Right lobe of liver (tissue), 6 donors: ENCODE measurements around the gene CDKAL1. TPM values are rescaled to one million over a fixed set of nuclear protein-coding genes. Genes with fewer than 3 reads are reported as not detected.
"Not testable (repeated sequence)": the region's sequence is repeated elsewhere in the genome, so short reads cannot be mapped to it uniquely, and the experiment has no call there.

Experiments used
- ATAC-seq, 4 donors: fragments of 200-7000 bp; cut with Tn5 transposase; one replicate each; pipeline ENCODE4 v1.9.1; 2020; ENCODE audit warnings: mild to moderate bottlenecking in 4 of 4, moderate library complexity in 4 of 4
- DNase-seq, 3 donors: peaks; one replicate each; pipeline ENCODE4 v3.0.0-alpha.2; 2020
- H3K27ac ChIP-seq, 3 donors: fragments of 200-600 bp; one replicate each; pipeline ENCODE4 v1.8.0; 2022
- H3K27me3 ChIP-seq, 2 donors: fragments of 200-600 bp; one replicate each; pipeline ENCODE4 v1.8.0; 2022
- H3K36me3 ChIP-seq, 4 donors: fragments of 200-600 bp; sonication (generic) in 1 of 4; one replicate each; pipeline versions ENCODE4 v1.5.1 to v1.8.0; 2017 to 2022; ENCODE audit warnings: control low read depth in 1 of 4
- H3K4me1 ChIP-seq, 4 donors: fragments of 200-600 bp; sonication (generic) in 1 of 4; one replicate each; pipeline versions ENCODE4 v1.5.1 to v1.8.0; 2017 to 2022; ENCODE audit warnings: control low read depth in 1 of 4
- H3K4me3 ChIP-seq, 3 donors: fragments of 200-600 bp; one replicate each; pipeline ENCODE4 v1.8.0; 2022
- H3K9me3 ChIP-seq, 4 donors: fragments of 200-600 bp; sonication (generic) in 1 of 4; one replicate each; pipeline versions ENCODE4 v1.5.1 to v1.8.0; 2017 to 2022; ENCODE audit warnings: control low read depth in 1 of 4
- POLR2A ChIP-seq: fragments of 450-650 bp; IDR thresholded peaks from one replicate; pipeline ENCODE4 v1.6.1; 2017; ENCODE audit warnings: antibody characterized with exemption, mild to moderate bottlenecking
- WGBS: methylation state at CpG from one replicate; pipeline ENCODE4 v1.1.6; 2018; ENCODE audit warnings: low coverage, low lambda C conversion rate; ENCODE audit not compliant: insufficient coverage; ENCODE audit errors: missing lambda C conversion rate; 5-methylcytosine and 5-hydroxymethylcytosine counted together
- intact Hi-C, 2 donors: fragments of 100-400 bp; cut with DNase I; formaldehyde crosslinking; loops; one replicate each; pipeline versions ENCODE4 v1.11.2 to v1.14.1; 2022
- total RNA-seq, 6 experiments: library from RNA; depleted of rRNA in 2 of 6; stranded (reverse); fragments of >200 nt in 2 of 6; fragmentation: NEBNext Ultra II Directional in 3 of 6; extraction: Animal tissue kit (Norgen Biotek cat#: 25700) in 3 of 6; gene quantifications; one replicate each; pipeline versions ENCODE4 v1.1.0 to v1.2.4, GENCODE V29; 2016 to 2023
- TF ChIP-seq, protein P1 (sequence below), 4 donors: fragments of 200-600 bp in 3 of 4; fragments of 450-650 bp in 1 of 4; IDR thresholded peaks; one replicate each; pipeline versions ENCODE4 v1.5.1 to v1.8.0; 2016 to 2022; ENCODE audit warnings: antibody characterized with exemption in 4 of 4, mild to moderate bottlenecking in 2 of 4
- donor health status: DM: no; HTN: yes; CAD: no.
- donor health status: DM: no; HTN: no; CAD: no.
- donor health status: DM: no; HTN: no; CAD: no.
- donor health status: DM: no; HTN: yes; CAD: no.
- donor health status: DM: no; HTN: yes; CAD: no.

CDKAL1 gene
- total RNA-seq, 6 experiments from 2014 or later, result 4.5 to 7.0 (median 6.2) TPM

DNA sequence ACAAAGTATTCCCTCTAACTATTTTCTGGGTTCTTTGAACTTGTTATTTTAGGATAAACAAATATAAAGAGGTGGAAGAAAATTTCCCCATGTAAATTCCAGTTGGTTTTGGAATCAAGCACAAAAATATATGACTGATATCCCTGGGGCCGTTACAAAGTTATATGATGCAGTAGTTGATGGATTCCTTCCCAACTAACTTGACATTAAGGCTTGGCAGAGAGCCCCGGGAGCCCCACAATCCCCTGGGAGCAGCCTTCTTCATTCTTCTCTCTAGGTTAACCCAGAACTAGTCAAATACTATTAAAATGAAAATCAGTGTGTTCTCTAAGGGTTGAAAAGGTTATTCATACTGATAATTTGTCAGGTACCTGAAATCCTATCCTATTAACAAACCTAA, 550.4 kb downstream of the CDKAL1 start:
- DNase-seq, result no peak
- Histone ChIP-seq H3K36me3 (no peaks in the 10 kb centered on the region), H3K4me1 (no peaks in the 10 kb centered on the region), H3K4me3 (no peak overlapping the region), H3K27me3 (no peaks in the 10 kb centered on the region), H3K27ac (no peak overlapping the region), H3K9me3 (no peaks in the 10 kb centered on the region)
- intact Hi-C loops, result no loop called here
- 67% methylated on average over 2 of the region's 2 CpGs for WGBS
- no peak for ATAC-seq
- no peak for TF ChIP-seq POLR2A
- TF ChIP-seq, protein P1, sequence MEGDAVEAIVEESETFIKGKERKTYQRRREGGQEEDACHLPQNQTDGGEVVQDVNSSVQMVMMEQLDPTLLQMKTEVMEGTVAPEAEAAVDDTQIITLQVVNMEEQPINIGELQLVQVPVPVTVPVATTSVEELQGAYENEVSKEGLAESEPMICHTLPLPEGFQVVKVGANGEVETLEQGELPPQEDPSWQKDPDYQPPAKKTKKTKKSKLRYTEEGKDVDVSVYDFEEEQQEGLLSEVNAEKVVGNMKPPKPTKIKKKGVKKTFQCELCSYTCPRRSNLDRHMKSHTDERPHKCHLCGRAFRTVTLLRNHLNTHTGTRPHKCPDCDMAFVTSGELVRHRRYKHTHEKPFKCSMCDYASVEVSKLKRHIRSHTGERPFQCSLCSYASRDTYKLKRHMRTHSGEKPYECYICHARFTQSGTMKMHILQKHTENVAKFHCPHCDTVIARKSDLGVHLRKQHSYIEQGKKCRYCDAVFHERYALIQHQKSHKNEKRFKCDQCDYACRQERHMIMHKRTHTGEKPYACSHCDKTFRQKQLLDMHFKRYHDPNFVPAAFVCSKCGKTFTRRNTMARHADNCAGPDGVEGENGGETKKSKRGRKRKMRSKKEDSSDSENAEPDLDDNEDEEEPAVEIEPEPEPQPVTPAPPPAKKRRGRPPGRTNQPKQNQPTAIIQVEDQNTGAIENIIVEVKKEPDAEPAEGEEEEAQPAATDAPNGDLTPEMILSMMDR (IDR thresholded peaks at IDR 0.05), result no peak

DNA sequence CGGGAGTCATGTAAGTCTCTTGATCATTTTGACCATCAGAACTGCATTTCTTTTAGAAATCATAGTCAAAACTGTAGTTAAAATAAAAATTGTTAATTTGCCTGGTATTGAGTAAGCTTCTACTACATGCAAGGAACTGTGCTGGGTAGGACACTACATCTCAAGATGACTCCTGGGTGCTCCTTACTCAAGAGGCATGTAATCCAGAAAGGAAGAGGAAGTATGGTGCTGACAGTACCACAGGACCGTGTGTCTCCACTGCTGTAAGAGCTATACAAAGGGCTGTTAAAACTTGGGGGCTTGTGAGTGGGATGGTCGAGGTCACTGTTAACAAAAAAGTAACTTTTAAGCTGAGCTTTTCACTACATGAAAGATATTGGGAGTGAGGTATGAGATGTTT, 551.0 kb downstream of the CDKAL1 start:
- Histone ChIP-seq H3K4me3 (no peak overlapping the region), H3K4me1 (no peaks in the 10 kb centered on the region), H3K36me3 (no peaks in the 10 kb centered on the region), H3K27me3 (no peaks in the 10 kb centered on the region), H3K9me3 (no peaks in the 10 kb centered on the region), H3K27ac (no peak overlapping the region)
- DNase-seq, result no peak
- TF ChIP-seq POLR2A, result no peak
- TF ChIP-seq, protein P1 (IDR thresholded peaks at IDR 0.05), result no peak
- 83% methylated on average over 3 of the region's 3 CpGs for WGBS
- ATAC-seq, result no peak
- intact Hi-C loops, result no loop called here

DNA sequence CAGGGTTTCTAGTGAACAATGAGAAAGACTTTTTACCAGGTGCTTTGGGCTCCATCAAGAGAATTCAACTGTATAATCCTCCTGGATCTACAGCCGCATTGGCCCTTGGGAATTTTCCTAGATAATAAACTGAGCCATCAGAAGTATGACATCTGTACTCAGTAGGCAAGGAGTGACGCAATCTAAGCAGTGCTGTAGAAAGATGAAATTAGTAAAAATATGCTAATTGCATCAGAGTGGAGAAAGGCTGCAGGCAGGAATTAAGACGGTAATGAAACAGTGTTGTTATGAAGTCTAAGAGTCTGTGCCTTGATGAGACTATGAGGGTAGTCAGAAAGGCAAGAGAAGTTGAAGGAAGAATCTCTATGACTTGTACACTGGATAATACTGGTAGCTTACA, 551.4 kb downstream of the CDKAL1 start:
- no peak overlapping the region for H3K27ac ChIP-seq
- WGBS, result 88% methylated on average over 3 of the region's 3 CpGs
- no peak for ATAC-seq
- no peak overlapping the region for H3K4me3 ChIP-seq
- no peaks in the 10 kb centered on the region for H3K27me3 ChIP-seq
- no peaks in the 10 kb centered on the region for H3K36me3 ChIP-seq
- H3K9me3 ChIP-seq, result no peaks in the 10 kb centered on the region
- DNase-seq, result no peak
- H3K4me1 ChIP-seq, result no peaks in the 10 kb centered on the region
- no peak for TF ChIP-seq POLR2A
- TF ChIP-seq, protein P1 (IDR thresholded peaks at IDR 0.05), result no peak
- intact Hi-C loops, result no loop called here

DNA sequence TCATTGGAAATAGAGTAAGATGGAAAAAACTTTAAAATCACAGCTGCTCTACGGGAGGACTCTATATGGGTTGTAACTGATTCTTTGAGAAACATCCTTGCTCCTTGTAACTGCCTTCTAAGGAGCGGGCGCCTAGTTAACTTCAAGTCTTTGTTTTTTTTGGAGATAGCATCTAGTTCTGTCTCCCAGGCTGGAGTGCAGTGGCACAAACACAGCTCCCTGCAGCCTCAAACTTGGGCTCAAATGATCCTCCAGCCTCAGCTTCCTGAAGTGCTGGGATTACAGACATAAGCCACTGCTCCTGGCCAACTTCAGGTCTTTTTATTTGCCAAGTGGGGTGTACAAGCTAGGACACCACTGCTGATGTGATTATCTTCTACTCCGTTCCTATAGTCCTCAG, 552.9 kb downstream of the CDKAL1 start:
- no peaks in the 10 kb centered on the region for H3K27me3 ChIP-seq
- TF ChIP-seq, protein P1 (IDR thresholded peaks at IDR 0.05), result no peak
- TF ChIP-seq POLR2A, result no peak
- no peaks in the 10 kb centered on the region for H3K36me3 ChIP-seq
- H3K9me3 ChIP-seq, result no peaks in the 10 kb centered on the region
- no peaks in the 10 kb centered on the region for H3K4me1 ChIP-seq
- WGBS, result 100% methylated on average over 3 of the region's 4 CpGs
- no peak overlapping the region for H3K4me3 ChIP-seq
- intact Hi-C loops, result no loop called here
- H3K27ac ChIP-seq, result no peak overlapping the region
- ATAC-seq (no peak), DNase-seq (no peak)

DNA sequence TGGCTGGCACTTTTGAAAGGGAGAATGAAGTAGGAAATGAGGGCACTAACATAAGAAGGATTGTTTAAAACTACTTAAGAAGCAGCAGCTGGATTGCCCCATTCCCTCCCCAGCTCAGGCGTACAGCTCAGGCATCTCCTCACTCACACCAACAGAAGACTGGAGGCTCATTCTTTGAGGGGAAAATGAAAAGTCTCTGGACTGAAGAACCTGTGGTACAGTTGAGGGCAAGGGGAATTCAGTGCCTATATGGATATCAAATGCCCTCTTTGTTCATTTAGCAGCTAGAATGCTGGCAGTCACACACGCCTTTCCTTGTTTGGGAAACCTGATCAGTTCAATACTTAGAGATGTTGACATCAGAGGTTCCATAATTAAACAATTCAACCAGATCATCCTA, 557.2 kb downstream of the CDKAL1 start:
- 78% methylated on average over 1 of the region's 2 CpGs for WGBS
- intact Hi-C loops, result no loop called here
- Histone ChIP-seq H3K4me3 (no peak overlapping the region), H3K4me1 (no peaks in the 10 kb centered on the region), H3K36me3 (no peaks in the 10 kb centered on the region), H3K27me3 (no peaks in the 10 kb centered on the region), H3K27ac (no peak overlapping the region), H3K9me3 (no peaks in the 10 kb centered on the region)
- no peak for TF ChIP-seq POLR2A
- TF ChIP-seq, protein P1 (IDR thresholded peaks at IDR 0.05), result no peak
- DNase-seq (no peak), ATAC-seq (no peak)

DNA sequence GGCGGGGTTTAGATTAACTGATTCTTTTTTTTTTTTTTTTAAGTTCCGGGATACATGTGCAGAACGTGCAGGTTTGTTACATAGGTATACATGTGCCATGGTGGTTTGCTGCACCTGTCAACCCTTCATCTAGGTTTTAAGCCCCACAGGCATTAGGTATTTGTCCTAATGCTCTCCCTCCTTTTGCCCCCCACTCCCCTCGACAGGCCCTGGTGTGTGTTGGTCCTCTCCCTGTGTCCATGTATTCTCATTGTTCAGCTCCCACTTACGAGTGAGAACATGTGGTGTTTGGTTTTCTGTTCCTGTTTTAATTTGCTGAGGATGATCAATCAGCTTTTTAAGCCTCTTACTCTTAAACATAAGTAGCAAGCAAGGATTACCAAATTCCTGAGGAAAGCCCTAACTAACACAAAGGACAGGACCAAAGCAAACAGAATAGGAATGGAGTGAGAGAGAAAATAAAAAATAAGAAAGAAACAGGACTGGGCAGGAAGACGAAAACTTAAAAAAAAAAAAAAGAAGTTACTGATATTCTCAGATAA, 558.0 kb downstream of the CDKAL1 start:
- WGBS, result 82% methylated on average over 6 of the region's 6 CpGs
- H3K27me3 ChIP-seq, H3K36me3 ChIP-seq, H3K27ac ChIP-seq, H3K9me3 ChIP-seq, intact Hi-C loops, H3K4me3 ChIP-seq, DNase-seq, ATAC-seq, H3K4me1 ChIP-seq: not testable (repeated sequence)
